GM13976 (cell line): Measurements from ENCODE around the gene ACVR1B.

Source experiments
- DNase-seq: peaks from one replicate; pipeline ENCODE4 v3.0.0; 2012; ENCODE audit warnings: low spot score
- CTCF ChIP-seq: IDR thresholded peaks from 2 replicates; pipeline ENCODE4 v1.5.1; 2012; ENCODE audit warnings: borderline replicate concordance, mild to moderate bottlenecking; ENCODE audit not compliant: insufficient read depth; ENCODE audit errors: extremely low read depth, missing control alignments, control extremely low read depth
- in situ Hi-C: fragments of 300-500 bp; cut with MboI; formaldehyde crosslinking; loops from one replicate; pipeline ENCODE4 v1.12.0; 2022; ENCODE audit warnings: low sequenced_read_pairs, mixed read lengths, inconsistent platforms; ENCODE audit not compliant: unreplicated experiment

The ACVR1B gene

DNA sequence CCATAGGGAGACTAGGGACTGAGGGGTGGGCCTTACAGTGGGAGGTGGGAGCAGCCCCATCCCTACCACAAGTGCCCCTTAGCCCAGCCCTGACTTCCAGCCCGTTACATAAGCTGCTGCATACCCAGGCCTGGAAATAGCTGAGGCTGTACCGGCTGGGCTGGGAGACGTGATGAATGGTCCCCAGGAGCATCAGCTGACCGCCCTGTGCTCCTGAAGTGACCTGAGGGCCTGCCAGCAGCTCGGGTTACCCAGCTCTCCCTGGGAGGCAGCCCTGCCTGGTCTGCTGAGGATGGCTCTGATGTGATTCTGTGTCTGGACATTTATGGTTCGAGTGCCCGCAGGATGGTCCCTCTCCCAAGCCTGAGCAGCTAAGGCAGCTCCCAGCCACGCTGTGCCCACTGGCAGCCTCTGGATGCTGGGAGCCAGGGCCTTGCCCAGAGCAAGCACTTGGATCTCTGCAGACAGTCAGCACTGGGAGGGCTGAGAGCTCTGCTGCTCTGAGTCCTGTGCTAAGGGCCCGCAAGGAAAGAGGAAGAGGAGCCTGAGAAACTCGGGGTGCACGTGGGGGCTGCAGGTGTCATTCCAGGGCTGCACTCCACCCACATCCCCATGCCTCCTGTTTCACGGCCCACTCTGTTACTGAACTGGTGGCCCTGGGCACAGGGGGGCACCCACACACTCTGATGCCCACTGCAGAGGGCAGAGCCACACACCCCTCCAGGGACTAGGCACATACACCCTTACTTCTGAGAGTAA lies 75.8 kb downstream of the ACVR1B start:
- in situ Hi-C loops = no loop called here
- no peak for TF ChIP-seq CTCF
- no peak for DNase-seq

DNA sequence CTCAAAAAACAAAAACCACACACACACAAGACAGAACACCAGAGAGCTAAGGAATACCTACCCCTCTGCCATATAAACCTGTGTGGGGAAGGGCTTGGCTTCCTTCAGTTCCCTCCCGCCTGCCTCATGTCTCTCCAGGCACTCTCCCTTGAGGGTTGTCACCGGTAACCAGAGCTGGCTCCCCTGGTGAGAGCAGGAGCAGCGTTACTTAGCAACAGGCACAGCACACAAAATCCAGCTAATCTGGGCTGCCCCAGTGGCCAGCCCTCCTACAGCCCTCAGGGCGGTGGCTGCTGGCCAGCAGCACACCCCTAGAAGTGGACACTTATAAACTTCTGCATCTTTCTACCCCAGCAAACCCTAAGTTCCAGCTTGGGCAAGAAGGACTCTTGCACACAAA lies 78.2 kb downstream of the ACVR1B start:
- in situ Hi-C loops = loop anchor here (5.0 kb wide), 1 partner anchor 88 kb away; no protein-coding TSS in a partner anchor
- no peak for TF ChIP-seq CTCF

DNA sequence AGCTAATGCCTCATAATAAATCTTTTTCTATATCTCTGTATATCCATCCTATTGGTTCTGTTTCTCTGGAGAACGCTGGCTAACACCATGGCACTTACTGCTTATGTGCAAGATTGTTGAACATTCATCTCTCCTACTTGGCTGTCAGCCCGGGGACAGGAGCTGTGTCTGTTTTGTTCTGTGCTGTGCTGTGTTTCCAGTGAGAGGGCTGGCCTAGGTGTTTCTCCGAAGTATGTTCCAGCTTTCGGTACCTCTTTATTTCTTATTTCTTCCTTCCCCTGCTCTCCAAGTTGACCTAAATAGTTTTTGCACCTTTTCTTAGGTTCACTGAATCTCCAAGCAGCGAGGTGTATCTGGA lies 80.9 kb downstream of the ACVR1B start:
- in situ Hi-C loops = loop anchor here (5.0 kb wide), 1 partner anchor 85 kb away; no protein-coding TSS in a partner anchor
- TF ChIP-seq CTCF = no peak
- no peak for DNase-seq

More for the DNA sequence above, 78.2 kb downstream of the ACVR1B start:
- DNase-seq = no peak

DNA sequence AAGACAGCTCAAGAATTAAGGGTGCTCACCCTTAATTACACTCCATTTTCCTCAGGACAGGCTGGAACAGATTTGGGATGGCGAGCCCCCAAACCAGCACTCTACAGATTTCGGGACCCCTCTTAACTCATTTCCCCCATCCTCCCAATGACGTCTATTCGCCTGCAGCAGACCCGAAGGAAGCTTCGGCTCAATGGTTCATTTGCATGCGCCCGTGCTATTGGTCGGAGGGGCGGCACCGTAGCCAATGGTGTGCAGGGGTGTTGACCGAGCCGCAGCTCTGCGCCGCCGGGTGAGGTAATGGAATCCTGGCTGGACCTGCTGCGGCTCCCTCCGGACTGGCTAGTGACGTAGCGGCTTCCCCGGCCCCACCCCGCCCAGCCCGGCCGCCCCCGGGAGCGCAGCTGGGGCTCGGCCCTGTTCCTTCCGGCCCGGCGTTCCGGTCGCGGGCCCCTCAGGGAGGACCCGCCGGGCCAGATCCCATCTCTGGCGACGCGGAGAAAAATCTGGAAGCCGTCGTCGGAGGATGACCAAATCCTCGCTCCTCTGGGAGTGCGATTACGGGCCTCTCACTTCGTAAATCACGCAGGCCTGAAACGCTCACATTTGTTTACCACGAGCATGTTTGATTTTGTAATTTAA lies 81.4 kb downstream of the ACVR1B start:
- TF ChIP-seq CTCF = no peak
- in situ Hi-C loops = loop anchor here (5.0 kb wide), 1 partner anchor 84 kb away; no protein-coding TSS in a partner anchor
- peak; percentile 96 for DNase-seq

- in situ Hi-C loops = loop anchor here (5.0 kb wide), 1 partner anchor 84 kb away; no protein-coding TSS in a partner anchor
- no peak for DNase-seq
- TF ChIP-seq CTCF = no peak
These were observed 82.1 kb downstream of the ACVR1B start for GRCh38 chr12:52033446-52034140.

DNA sequence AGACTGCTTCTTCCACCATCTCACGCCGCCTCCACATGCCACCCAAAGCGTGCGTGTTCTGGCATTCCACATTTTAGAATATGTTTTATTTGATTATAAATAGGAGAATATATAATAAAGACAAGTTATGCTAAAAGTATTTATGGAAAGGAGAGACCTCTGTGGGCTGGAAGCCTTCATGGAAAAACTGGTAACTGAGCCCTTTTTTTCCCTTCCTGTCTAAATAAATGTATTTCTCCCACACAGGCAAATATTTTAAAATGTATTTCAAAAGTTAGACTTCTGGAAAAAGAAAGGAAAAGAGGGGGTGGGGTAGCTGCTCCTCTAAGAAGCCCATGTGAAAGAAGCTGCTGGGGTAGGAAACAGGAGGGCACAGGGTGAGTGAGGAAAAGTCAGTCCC lies 83.7 kb downstream of the ACVR1B start:
- no peak for TF ChIP-seq CTCF
- in situ Hi-C loops = no loop called here
- DNase-seq = no peak
